A549 (cell line): ENCODE measurements around the gene TXNDC2.

Experiments
- CEBPB ChIP-seq, 2 experiments: fragments of >200 bp in 1 of 2; sonication (Bioruptor Twin) in 1 of 2; formaldehyde crosslinking in 1 of 2; IDR thresholded peaks; 2 replicates each; pipeline ENCODE4 v1.6.1; 2012 to 2016
- CTCF ChIP-seq: fragments of >200 bp; sonication (Bioruptor Twin); formaldehyde crosslinking; IDR thresholded peaks from 3 replicates; pipeline ENCODE4 v1.5.1; 2016
- EP300 ChIP-seq, 2 experiments: fragments of >200 bp; sonication (Bioruptor Twin); formaldehyde crosslinking; IDR thresholded peaks; 2 replicates in 1 of 2; 3 replicates in 1 of 2; pipeline ENCODE4 v1.6.1; 2016 to 2017
- MYC ChIP-seq: IDR thresholded peaks from 2 replicates; pipeline ENCODE4 v1.6.1; 2012; ENCODE audit warnings: mild to moderate bottlenecking, inconsistent platforms, low read length, improper control_type of control experiment, borderline replicate concordance
- PBX3 ChIP-seq: IDR thresholded peaks from 2 replicates; pipeline ENCODE4 v1.6.1; 2012
- POLR2A ChIP-seq: IDR thresholded peaks from 2 replicates; pipeline ENCODE4 v1.6.1; 2012; ENCODE audit warnings: mild to moderate bottlenecking, low read length
- RCOR1 ChIP-seq: fragments of 150-350 bp; IDR thresholded peaks from 2 replicates; pipeline ENCODE4 v1.6.1; 2014; ENCODE audit warnings: antibody characterized with exemption, low read length, low read depth
- RFX5 ChIP-seq: fragments of 450-650 bp; IDR thresholded peaks from 2 replicates; pipeline ENCODE4 v1.7.1; 2014; ENCODE audit warnings: antibody characterized with exemption, mild to moderate bottlenecking, moderate library complexity
- SMC3 ChIP-seq: fragments of >200 bp; sonication (Bioruptor Twin); formaldehyde crosslinking; IDR thresholded peaks from 3 replicates; pipeline ENCODE4 v1.6.1; 2018; ENCODE audit warnings: inconsistent platforms

- TF ChIP-seq POLR2A: no peak
- no peak for TF ChIP-seq CEBPB (IDR thresholded peaks at IDR 0.05)
- no peak for TF ChIP-seq EP300 (IDR thresholded peaks at IDR 0.05)
- no peak for TF ChIP-seq CTCF
- TF ChIP-seq SMC3: no peak
- no peak for TF ChIP-seq RCOR1
- no peak for TF ChIP-seq PBX3
- TF ChIP-seq MYC: no peak
- TF ChIP-seq RFX5: no peak
These were observed 45.9 kb upstream of the TXNDC2 start for GRCh38 chr18:9839853-9840252.
